LNCaP clone FGC (cell line): ENCODE results near the gene CD70.
"Not testable (repeated sequence)": the region's sequence is repeated elsewhere in the genome, so short reads cannot be mapped to it uniquely, and the experiment has no call there.

Experiments used
- DNase-seq: peaks from one replicate; pipeline ENCODE4 v3.0.0-alpha.2; 2011; ENCODE audit warnings: low read depth
- H3K4me3 ChIP-seq: 2 replicates; pipeline ENCODE4 v1.5.1; 2011; ENCODE audit warnings: mild to moderate bottlenecking, low read depth, low read length, control low read depth
- TF ChIP-seq, protein P1 (sequence below): IDR thresholded peaks from 2 replicates; pipeline ENCODE4 v1.5.1; 2012; ENCODE audit warnings: mild to moderate bottlenecking; ENCODE audit not compliant: control insufficient read depth, insufficient read depth; ENCODE audit errors: extremely low read depth

The CD70 gene

DNA sequence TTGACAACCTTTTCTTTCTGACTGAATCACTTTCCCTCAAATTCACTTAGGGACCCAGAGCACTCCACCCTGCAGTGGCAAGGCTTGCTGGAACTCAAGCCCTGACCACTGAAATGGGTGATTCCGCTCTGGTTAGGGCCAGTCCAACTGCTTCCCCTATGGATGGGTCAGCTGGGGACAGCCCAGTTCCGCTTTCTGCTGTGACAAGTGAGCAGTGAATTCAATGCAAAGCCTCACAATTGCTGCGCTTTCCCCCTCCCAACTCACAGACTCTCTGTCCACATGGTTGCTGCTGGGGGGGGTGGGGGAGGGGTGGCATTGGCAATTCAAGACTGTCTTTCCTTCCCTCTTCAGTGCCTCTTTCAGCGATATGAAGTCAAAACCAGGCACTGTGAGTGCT is 18.7 kb downstream of the CD70 start:
- no peak overlapping the region for H3K4me3 ChIP-seq
- TF ChIP-seq, protein P1, sequence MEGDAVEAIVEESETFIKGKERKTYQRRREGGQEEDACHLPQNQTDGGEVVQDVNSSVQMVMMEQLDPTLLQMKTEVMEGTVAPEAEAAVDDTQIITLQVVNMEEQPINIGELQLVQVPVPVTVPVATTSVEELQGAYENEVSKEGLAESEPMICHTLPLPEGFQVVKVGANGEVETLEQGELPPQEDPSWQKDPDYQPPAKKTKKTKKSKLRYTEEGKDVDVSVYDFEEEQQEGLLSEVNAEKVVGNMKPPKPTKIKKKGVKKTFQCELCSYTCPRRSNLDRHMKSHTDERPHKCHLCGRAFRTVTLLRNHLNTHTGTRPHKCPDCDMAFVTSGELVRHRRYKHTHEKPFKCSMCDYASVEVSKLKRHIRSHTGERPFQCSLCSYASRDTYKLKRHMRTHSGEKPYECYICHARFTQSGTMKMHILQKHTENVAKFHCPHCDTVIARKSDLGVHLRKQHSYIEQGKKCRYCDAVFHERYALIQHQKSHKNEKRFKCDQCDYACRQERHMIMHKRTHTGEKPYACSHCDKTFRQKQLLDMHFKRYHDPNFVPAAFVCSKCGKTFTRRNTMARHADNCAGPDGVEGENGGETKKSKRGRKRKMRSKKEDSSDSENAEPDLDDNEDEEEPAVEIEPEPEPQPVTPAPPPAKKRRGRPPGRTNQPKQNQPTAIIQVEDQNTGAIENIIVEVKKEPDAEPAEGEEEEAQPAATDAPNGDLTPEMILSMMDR, result no peak
- DNase-seq, result no peak

DNA sequence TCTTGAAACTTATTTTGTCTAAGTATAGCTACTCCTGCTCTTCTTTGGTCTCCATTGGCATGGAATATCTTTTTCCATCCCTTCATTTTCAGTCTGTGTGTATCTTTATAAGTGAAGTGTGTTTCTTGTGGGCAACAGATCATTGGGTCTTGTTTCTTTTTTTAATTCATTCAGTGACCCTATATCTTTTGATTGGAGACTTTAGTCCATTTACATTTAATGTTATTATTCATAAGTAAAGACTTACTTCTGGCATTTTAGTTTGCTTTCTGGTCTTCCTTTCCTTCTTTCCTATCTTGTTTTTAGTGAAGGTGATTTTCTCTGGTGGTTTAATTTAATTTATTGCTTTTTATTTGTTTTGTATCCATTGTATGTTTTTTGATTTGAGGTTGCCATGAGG is 19.8 kb downstream of the CD70 start:
- TF ChIP-seq, protein P1, result no peak
- no peak for DNase-seq
- H3K4me3 ChIP-seq, result no peak overlapping the region

DNA sequence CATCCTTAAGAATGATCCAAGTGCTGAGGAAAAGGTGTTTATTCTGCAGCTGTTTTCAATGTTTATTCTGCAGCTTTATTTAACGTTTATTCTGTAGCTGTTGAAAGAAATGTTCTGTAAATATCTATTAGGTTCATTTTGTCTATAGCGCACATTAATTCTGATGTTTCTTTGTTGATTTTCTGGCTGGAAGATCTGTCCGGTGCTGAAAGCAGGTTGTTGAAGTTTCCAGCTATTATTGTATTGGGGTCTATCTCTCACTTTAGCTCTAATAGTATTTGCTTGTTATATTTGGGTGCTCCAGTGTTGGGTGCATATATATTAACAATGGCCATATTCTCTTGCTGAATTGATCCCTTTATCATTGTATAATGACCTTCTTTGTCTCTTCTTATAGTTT is 20.2 kb downstream of the CD70 start:
- no peak for DNase-seq
- TF ChIP-seq, protein P1, result no peak
- no peak overlapping the region for H3K4me3 ChIP-seq

DNA sequence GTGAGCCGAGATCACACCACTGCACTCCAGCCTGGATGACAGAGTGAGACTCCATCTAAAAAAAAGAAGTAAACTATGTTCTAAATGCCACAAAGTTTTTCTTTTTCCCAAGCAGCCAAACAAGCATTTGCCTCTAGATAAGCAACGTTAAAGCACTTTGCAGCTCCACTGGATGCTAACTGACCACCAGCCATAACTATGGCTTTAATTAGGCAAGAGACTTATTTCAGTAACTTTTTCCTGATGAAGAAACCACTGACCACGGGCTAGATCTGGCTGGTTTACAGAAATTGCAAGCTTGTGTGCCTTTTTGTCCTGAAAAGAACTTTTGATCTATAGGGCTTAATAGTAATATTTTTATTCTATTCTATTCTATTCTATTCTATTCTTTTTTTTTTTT is 22.1 kb downstream of the CD70 start:
- DNase-seq, result no peak
- no peak overlapping the region for H3K4me3 ChIP-seq
- TF ChIP-seq, protein P1, result no peak

DNA sequence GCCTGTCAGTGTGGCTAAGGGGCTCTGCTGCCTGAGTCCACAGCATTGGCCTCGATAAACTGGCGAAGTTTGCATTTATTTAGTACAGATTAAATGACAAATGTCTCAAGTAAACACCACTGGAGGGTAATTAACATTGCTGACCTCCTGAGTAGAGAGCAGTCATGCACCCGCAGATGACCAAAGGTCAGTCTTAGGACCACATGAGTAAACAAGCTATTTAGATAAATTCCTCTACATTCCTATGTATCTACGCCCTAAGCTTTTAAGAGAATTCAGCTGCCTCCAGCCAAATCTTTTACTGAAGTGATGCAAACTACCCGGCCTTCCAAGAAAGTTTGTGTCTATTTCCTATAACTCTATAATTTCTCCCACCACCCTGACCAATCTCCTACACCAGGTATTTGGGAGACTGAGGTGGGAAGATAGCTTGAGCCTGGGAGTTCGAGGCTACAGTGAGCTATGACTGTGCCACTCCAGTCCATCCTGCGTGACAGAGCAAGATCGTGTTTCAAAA is 22.9 kb downstream of the CD70 start:
- no peak overlapping the region for H3K4me3 ChIP-seq
- TF ChIP-seq, protein P1, result no peak
- DNase-seq, result no peak

DNA sequence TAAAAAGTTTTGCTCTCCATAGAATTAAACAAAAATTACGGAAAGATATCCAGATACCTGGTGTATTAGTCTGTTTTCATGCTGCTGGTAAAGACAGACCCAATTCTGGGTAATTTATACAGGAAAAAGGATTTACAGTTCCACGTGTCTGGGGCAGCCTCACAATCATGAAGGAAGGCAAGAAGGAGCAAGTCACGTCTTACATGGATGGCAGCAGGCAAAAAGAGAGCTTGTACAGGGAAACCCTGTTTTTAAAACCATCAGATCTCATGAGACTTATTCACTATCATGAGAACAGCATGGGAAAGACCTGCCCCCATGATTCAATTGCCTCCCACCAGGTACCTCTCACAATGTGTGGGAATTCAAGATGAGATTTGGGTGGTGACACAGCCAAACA is 24.2 kb downstream of the CD70 start:
- not testable (repeated sequence) for H3K4me3 ChIP-seq, DNase-seq

DNA sequence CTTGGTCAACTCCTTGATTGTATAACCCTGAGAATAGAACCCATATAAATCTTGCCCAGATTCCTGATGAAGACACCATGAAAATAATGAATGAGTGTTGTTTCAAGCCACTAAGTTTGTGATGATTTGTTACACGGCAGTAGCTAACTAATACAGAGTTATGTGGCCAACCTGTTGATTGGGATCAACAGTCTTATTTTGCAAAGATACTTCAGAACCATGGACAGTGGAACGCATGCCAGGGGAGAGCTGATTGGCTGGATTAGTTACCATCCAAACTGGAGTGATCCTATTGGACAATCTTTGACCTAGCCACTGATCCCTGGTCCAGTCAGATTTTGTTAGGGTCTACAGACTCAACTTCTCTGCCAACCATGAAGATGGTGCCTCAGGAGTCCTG is 26.6 kb downstream of the CD70 start:
- DNase-seq, result no peak
- TF ChIP-seq, protein P1, result no peak
- no peak overlapping the region for H3K4me3 ChIP-seq

DNA sequence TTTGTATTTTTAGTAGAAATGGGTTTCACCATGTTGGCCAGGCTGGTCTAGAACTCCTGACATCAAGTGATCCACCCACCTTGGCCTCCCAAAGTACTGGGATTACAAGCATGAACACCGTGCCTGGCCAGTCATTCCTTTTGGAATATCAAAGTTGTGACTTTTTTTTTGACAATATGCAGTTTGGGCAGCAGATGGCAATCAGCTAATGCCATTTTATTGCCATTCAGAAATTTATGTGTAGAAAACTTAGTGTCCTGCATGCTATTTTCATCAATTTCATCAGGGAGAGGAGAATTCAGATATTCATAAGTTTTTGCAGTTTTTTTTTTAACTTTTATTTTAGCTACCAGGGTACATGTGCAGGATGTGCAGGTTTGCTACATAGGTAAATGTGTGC is 28.5 kb downstream of the CD70 start:
- not testable (repeated sequence) for H3K4me3 ChIP-seq, DNase-seq
- TF ChIP-seq, protein P1, result 0 out of 2 replicates have a peak, but pooled peaks have one; percentile 1
